Measurements from ENCODE around the gene SNAPC2.

DNA sequence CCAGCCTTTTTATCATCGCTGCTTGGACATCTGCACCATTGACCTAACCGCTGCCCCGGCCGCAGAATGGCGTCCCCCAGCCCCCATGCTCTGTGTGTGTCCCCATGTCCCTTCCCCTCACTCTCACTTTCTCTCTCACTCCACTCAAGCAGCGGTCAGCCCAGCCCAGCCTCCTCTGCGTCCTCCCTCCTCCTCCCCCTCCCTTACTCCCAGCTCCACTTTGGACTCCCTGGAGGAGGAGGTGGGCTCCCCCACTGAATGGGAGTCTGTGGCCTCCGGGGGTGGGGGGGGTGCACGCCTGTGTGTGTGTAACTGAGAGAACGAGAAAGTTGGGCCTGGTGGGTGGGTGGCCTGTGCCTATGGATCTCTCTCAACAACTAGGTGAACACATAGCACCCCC, 14.3 kb upstream of the SNAPC2 start:
- TF ChIP-seq SIN3A (IDR thresholded peaks at IDR 0.05; ENCODE audit: borderline replicate concordance, insufficient read depth, low read length) (no peak), POLR2AphosphoS5 (IDR thresholded peaks at IDR 0.05; ENCODE audit: low read depth, low read length) (no peak), TAF1 (IDR thresholded peaks at IDR 0.05; ENCODE audit: borderline replicate concordance, insufficient read depth, low read length) (no peak)
- TF ChIP-seq, protein P1, sequence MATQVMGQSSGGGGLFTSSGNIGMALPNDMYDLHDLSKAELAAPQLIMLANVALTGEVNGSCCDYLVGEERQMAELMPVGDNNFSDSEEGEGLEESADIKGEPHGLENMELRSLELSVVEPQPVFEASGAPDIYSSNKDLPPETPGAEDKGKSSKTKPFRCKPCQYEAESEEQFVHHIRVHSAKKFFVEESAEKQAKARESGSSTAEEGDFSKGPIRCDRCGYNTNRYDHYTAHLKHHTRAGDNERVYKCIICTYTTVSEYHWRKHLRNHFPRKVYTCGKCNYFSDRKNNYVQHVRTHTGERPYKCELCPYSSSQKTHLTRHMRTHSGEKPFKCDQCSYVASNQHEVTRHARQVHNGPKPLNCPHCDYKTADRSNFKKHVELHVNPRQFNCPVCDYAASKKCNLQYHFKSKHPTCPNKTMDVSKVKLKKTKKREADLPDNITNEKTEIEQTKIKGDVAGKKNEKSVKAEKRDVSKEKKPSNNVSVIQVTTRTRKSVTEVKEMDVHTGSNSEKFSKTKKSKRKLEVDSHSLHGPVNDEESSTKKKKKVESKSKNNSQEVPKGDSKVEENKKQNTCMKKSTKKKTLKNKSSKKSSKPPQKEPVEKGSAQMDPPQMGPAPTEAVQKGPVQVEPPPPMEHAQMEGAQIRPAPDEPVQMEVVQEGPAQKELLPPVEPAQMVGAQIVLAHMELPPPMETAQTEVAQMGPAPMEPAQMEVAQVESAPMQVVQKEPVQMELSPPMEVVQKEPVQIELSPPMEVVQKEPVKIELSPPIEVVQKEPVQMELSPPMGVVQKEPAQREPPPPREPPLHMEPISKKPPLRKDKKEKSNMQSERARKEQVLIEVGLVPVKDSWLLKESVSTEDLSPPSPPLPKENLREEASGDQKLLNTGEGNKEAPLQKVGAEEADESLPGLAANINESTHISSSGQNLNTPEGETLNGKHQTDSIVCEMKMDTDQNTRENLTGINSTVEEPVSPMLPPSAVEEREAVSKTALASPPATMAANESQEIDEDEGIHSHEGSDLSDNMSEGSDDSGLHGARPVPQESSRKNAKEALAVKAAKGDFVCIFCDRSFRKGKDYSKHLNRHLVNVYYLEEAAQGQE (IDR thresholded peaks at IDR 0.05; ENCODE audit: insufficient read depth in 1 of 2, low read depth in 2 of 2, low read length in 2 of 2), result no peak

Measured in PFSK-1 (cell line).